Esophagus muscularis mucosa (tissue), 4 donors: Measurements from ENCODE around the gene MELK. TPM values are rescaled to one million over a fixed set of nuclear protein-coding genes. Genes with fewer than 3 reads are reported as not detected.

Source experiments
- DNase-seq: peaks from one replicate; pipeline ENCODE4 v3.0.0-alpha.2; 2017; ENCODE audit errors: extremely low spot score
- H3K27ac ChIP-seq, 4 donors: fragments of 200-600 bp; sonication (generic); replicated peaks in 1 of 4; 1 replicate in 3 of 4; 2 replicates in 1 of 4; pipeline ENCODE4 v1.5.1; 2016 to 2019; ENCODE audit warnings: mild to moderate bottlenecking in 1 of 4
- H3K27me3 ChIP-seq, 4 donors: fragments of 200-600 bp; sonication (generic); one replicate each; pipeline versions ENCODE4 v1.5.1 to v1.6.0; 2016 to 2019
- H3K36me3 ChIP-seq, 4 donors: fragments of 200-600 bp; sonication (generic); one replicate each; pipeline ENCODE4 v1.5.1; 2016 to 2019
- H3K4me1 ChIP-seq, 4 donors: fragments of 200-600 bp; sonication (generic); one replicate each; pipeline ENCODE4 v1.5.1; 2016 to 2019
- H3K4me3 ChIP-seq, 4 donors: fragments of 200-600 bp; sonication (generic); 1 replicate in 2 of 4; 2 replicates in 2 of 4; pipeline ENCODE4 v1.5.1; 2016 to 2019; ENCODE audit warnings: mild to moderate bottlenecking in 4 of 4, moderate library complexity in 1 of 4
- H3K9me3 ChIP-seq, 4 donors: fragments of 200-600 bp; sonication (generic); 1 replicate in 3 of 4; 2 replicates in 1 of 4; pipeline ENCODE4 v1.5.1; 2016 to 2019
- CTCF ChIP-seq, 3 experiments: fragments of 200-600 bp in 2 of 3; fragments of 450-650 bp in 1 of 3; sonication (generic) in 2 of 3; IDR thresholded peaks; one replicate each; pipeline ENCODE4 v1.5.1; 2017 to 2019; ENCODE audit warnings: antibody characterized with exemption in 3 of 3, mild to moderate bottlenecking in 2 of 3, moderate library complexity in 1 of 3
- EP300 ChIP-seq: sonication (generic); formaldehyde crosslinking; IDR thresholded peaks from one replicate; pipeline ENCODE4 v1.6.1; 2017; ENCODE audit warnings: antibody characterized with exemption
- POLR2A ChIP-seq: fragments of 450-650 bp; IDR thresholded peaks from one replicate; pipeline ENCODE4 v1.6.1; 2017; ENCODE audit warnings: antibody characterized with exemption, moderate library complexity, mild to moderate bottlenecking, low read depth
- POLR2AphosphoS5 ChIP-seq, 2 donors: sonication (generic); formaldehyde crosslinking; IDR thresholded peaks; one replicate each; pipeline ENCODE4 v1.6.1; 2017; ENCODE audit warnings: antibody characterized with exemption in 2 of 2
- WGBS: methylation state at CpG from one replicate; pipeline ENCODE4 v1.1.5; 2018; 5-methylcytosine and 5-hydroxymethylcytosine counted together
- intact Hi-C: fragments of 100-400 bp; cut with DNase I; formaldehyde crosslinking; loops from one replicate; pipeline ENCODE4 v1.15.1; 2023
- total RNA-seq, 4 donors: library from RNA; depleted of rRNA; stranded (reverse); fragments of >200 nt; gene quantifications; one replicate each; pipeline versions ENCODE4 v1.1.0 to v1.2.1, GENCODE V29; 2016

MELK gene
- total RNA-seq, 4 donors from 2014 or later, result 0.13 to 0.66 (median 0.17) TPM; not detected in 1

GRCh38 chr9:36716496-36716895 is 143.8 kb downstream of the MELK start:
- whole genome bisulfite sequencing, result 71% methylated on average over 2 of the region's 2 CpGs

DNA sequence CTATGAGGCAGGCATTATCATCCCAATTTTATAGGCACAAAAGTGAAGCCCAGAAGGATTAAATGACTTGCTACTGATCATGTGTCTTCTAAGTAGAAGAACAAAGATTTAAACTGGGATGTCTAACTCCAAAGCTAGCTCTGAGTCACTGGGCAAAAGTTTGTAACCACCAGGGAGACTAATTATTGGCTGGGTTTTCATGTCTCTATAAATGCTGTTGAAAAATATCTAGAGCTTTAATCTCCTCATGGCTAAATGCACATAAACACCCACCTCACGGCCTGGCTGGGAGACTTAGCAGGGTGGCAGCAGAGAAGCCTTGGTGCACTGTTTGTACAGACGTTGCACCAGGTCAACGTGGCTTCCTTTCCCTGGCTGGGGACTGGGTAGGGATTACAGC is 144.6 kb downstream of the MELK start:
- H3K4me1 ChIP-seq, result no peaks in the 10 kb centered on the region
- H3K4me3 ChIP-seq, result no peak overlapping the region
- H3K27ac ChIP-seq, result no peak overlapping the region
- H3K36me3 ChIP-seq, result no peaks in the 10 kb centered on the region
- WGBS, result 68% methylated on average over 3 of the region's 3 CpGs
- DNase-seq, result no peak
- intact Hi-C loops, result no loop called here
- TF ChIP-seq EP300 (no peak), CTCF (IDR thresholded peaks at IDR 0.05) (no peak)
- H3K9me3 ChIP-seq, result no peaks in the 10 kb centered on the region
- peaks cover 0 to 5% (median 0%) of the 10 kb centered on the region in 4 donors for H3K27me3 ChIP-seq

More at GRCh38 chr9:36716496-36716895, 143.8 kb downstream of the MELK start:
- Histone ChIP-seq H3K4me3 (no peak overlapping the region), H3K4me1 (no peaks in the 10 kb centered on the region), H3K27ac (no peak overlapping the region), H3K9me3 (no peaks in the 10 kb centered on the region), H3K27me3 (peaks cover 0 to 5% (median 0%) of the 10 kb centered on the region in 4 donors), H3K36me3 (no peaks in the 10 kb centered on the region)
- intact Hi-C loops, result no loop called here
- DNase-seq, result no peak
- TF ChIP-seq POLR2AphosphoS5 (IDR thresholded peaks at IDR 0.05) (no peak), CTCF (IDR thresholded peaks at IDR 0.05) (no peak), EP300 (no peak), POLR2A (no peak)

- H3K36me3 ChIP-seq, result no peaks in the 10 kb centered on the region
- WGBS, result 27% methylated on average over 1 of the region's 1 CpG
- intact Hi-C loops, result no loop called here
- H3K27me3 ChIP-seq, result peaks cover 0 to 10% (median 0%) of the 10 kb centered on the region in 4 donors
- DNase-seq, result no peak
- TF ChIP-seq POLR2A (no peak), POLR2AphosphoS5 (IDR thresholded peaks at IDR 0.05) (no peak), EP300 (no peak), CTCF (IDR thresholded peaks at IDR 0.05) (no peak)
- H3K27ac ChIP-seq, result no peak overlapping the region
- H3K9me3 ChIP-seq, result no peaks in the 10 kb centered on the region
- H3K4me1 ChIP-seq, result no peaks in the 10 kb centered on the region
- no peak overlapping the region for H3K4me3 ChIP-seq
Measured at GRCh38 chr9:36718612-36719011, 145.9 kb downstream of the MELK start.

GRCh38 chr9:36720043-36720442 is 147.3 kb downstream of the MELK start:
- no peak for DNase-seq
- no peak for TF ChIP-seq CTCF (IDR thresholded peaks at IDR 0.05)
- intact Hi-C loops, result no loop called here
- H3K36me3 ChIP-seq, result no peaks in the 10 kb centered on the region
- peaks cover 0 to 10% (median 0%) of the 10 kb centered on the region in 4 donors for H3K27me3 ChIP-seq
- 87% methylated on average over 9 of the region's 9 CpGs for WGBS
- no peak overlapping the region for H3K4me3 ChIP-seq
- H3K27ac ChIP-seq, result no peak overlapping the region
- H3K9me3 ChIP-seq, result no peaks in the 10 kb centered on the region
- H3K4me1 ChIP-seq, result no peaks in the 10 kb centered on the region

DNA sequence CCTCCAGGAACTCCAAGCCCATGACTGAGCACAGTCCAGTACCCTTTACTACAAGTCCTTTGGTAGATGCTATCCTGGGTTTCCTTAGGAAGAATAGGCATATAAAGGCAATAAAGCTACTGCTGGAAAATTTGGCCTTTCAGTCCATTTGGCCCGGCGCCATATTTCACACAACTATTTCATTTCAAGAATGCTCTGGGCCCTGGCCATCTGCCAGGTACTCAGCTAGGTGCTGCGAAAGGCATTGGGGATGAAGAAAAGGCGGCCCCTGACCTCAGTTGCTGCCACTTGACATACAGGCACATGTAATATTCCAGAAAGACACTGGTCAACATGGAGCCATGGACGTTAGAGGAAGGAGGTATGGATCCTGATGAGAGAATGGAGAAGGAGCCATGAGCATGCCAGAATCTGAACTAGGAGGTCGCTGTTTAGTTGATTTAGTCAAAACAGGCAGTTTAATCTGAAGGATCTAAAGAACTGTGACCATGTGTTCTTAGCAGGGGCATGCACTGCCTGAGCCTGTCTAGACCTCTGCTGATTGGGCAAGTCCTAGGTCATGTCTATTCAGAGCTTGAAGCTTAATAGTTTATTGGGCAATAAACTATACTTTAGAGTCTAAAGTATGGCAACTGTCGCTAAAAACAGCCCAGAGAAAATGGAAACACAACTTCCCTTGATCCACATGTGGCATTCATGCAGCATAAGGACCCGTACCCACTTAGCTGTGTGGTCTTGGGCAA is 149.3 kb downstream of the MELK start:
- DNase-seq, result no peak
- 75% methylated on average over 8 of the region's 8 CpGs for WGBS
- no peaks in the 10 kb centered on the region for H3K36me3 ChIP-seq
- H3K9me3 ChIP-seq, result no peaks in the 10 kb centered on the region
- no peak overlapping the region for H3K4me3 ChIP-seq
- peaks cover 0 to 10% (median 0%) of the 10 kb centered on the region in 4 donors for H3K27me3 ChIP-seq
- TF ChIP-seq POLR2AphosphoS5 (IDR thresholded peaks at IDR 0.05), result no peak
- intact Hi-C loops, result no loop called here
- H3K4me1 ChIP-seq, result no peaks in the 10 kb centered on the region
- H3K27ac ChIP-seq, result no peak overlapping the region
